Measurements from ENCODE around the gene ANO2.
"Not testable (repeated sequence)": the region's sequence is repeated elsewhere in the genome, so short reads cannot be mapped to it uniquely, and the experiment has no call there.

The ANO2 gene

GRCh38 chr12:5665615-5666014, 279.4 kb downstream of the ANO2 start (continued):
- TF ChIP-seq OSR1 (CRISPR knock-in tag; IDR thresholded peaks at IDR 0.05) (no peak), ZNF70 (CRISPR knock-in tag; IDR thresholded peaks at IDR 0.05) (no peak)

GRCh38 chr12:5661811-5662210, 283.2 kb downstream of the ANO2 start:
- TF ChIP-seq TSHZ2 (CRISPR knock-in tag; IDR thresholded peaks at IDR 0.05) (no peak), RARB (CRISPR knock-in tag; IDR thresholded peaks at IDR 0.05) (no peak), ZNF8 (CRISPR knock-in tag; IDR thresholded peaks at IDR 0.05) (no peak), ZFP30 (CRISPR knock-in tag; IDR thresholded peaks at IDR 0.05) (no peak), PPARA (CRISPR knock-in tag; IDR thresholded peaks at IDR 0.05; ENCODE audit: borderline replicate concordance) (no peak), ESRRG (CRISPR knock-in tag; IDR thresholded peaks at IDR 0.05) (no peak), ZNF70 (CRISPR knock-in tag; IDR thresholded peaks at IDR 0.05) (no peak), GLIS3 (CRISPR knock-in tag; IDR thresholded peaks at IDR 0.05) (no peak)
- ATAC-seq: no peak

GRCh38 chr12:5660238-5660637, 284.8 kb downstream of the ANO2 start:
- ATAC-seq: no peak
- TF ChIP-seq RARB (CRISPR knock-in tag; IDR thresholded peaks at IDR 0.05): no peak
- TF ChIP-seq PATZ1 (CRISPR knock-in tag; IDR thresholded peaks at IDR 0.05; ENCODE audit: borderline replicate concordance): no peak
- no peak for TF ChIP-seq CSDC2 (CRISPR knock-in tag; IDR thresholded peaks at IDR 0.05)
- no peak for TF ChIP-seq TCF4 (CRISPR knock-in tag; IDR thresholded peaks at IDR 0.05; ENCODE audit: borderline replicate concordance)
- TF ChIP-seq ARNTL (CRISPR knock-in tag; IDR thresholded peaks at IDR 0.05; ENCODE audit: borderline replicate concordance, low read depth): no peak
- no peak for TF ChIP-seq CSRNP3 (CRISPR knock-in tag; IDR thresholded peaks at IDR 0.05)
- no peak for TF ChIP-seq GLIS3 (CRISPR knock-in tag; IDR thresholded peaks at IDR 0.05)

- not testable (repeated sequence) for ATAC-seq
These were observed 286.6 kb downstream of the ANO2 start for GRCh38 chr12:5658339-5658941.

- no peak for ATAC-seq
- TF ChIP-seq TCF4 (CRISPR knock-in tag; IDR thresholded peaks at IDR 0.05; ENCODE audit: borderline replicate concordance) (no peak), ZFP30 (CRISPR knock-in tag; IDR thresholded peaks at IDR 0.05) (no peak), ZNF565 (CRISPR knock-in tag; conservative IDR thresholded peaks at IDR 0.05; ENCODE audit: low read depth) (no peak), PATZ1 (CRISPR knock-in tag; IDR thresholded peaks at IDR 0.05; ENCODE audit: borderline replicate concordance) (no peak)
These were observed 288.2 kb downstream of the ANO2 start for GRCh38 chr12:5656836-5657235.

GRCh38 chr12:5655120-5655519, 289.9 kb downstream of the ANO2 start:
- no peak for ATAC-seq
- TF ChIP-seq ARNTL (CRISPR knock-in tag; IDR thresholded peaks at IDR 0.05; ENCODE audit: borderline replicate concordance, low read depth) (no peak), ZFP30 (CRISPR knock-in tag; IDR thresholded peaks at IDR 0.05) (no peak), TCF4 (CRISPR knock-in tag; IDR thresholded peaks at IDR 0.05; ENCODE audit: borderline replicate concordance) (no peak), POU6F1 (CRISPR knock-in tag; IDR thresholded peaks at IDR 0.05; ENCODE audit: borderline replicate concordance, low read depth) (no peak), CSDC2 (CRISPR knock-in tag; IDR thresholded peaks at IDR 0.05) (no peak), CSRNP3 (CRISPR knock-in tag; IDR thresholded peaks at IDR 0.05) (no peak), ESRRG (CRISPR knock-in tag; IDR thresholded peaks at IDR 0.05) (no peak), ZNF8 (CRISPR knock-in tag; IDR thresholded peaks at IDR 0.05) (no peak)

Data from SK-N-SH treated with all-trans-retinoic acid at 6 μM for 48 hours (cell line).